Astrocyte of the spinal cord (primary cell): ENCODE results near the gene KRTAP5-5.

ENCODE experiments used
- DNase-seq: peaks from one replicate; pipeline ENCODE4 v3.0.0; 2011; ENCODE audit warnings: low read depth, low spot score
- H3K4me3 ChIP-seq: 2 replicates; pipeline ENCODE4 v1.5.1; 2011; ENCODE audit warnings: low read depth, mild to moderate bottlenecking, low read length, moderate library complexity
- CTCF ChIP-seq: IDR thresholded peaks from 2 replicates; pipeline ENCODE4 v1.5.1; 2012; ENCODE audit warnings: low read depth, mild to moderate bottlenecking, low read length, inconsistent platforms
- in situ Hi-C: cut with HindIII; loops from 2 replicates; pipeline ENCODE4 v1.10.0; 2017; ENCODE audit warnings: low sequenced_read_pairs

KRTAP5-5 gene

GRCh38 chr11:1652771-1653540, 23.4 kb downstream of the KRTAP5-5 start:
- DNase-seq, result peak; percentile 42
- in situ Hi-C loops, result no loop called here
- no peak overlapping the region for H3K4me3 ChIP-seq
- peak; percentile 96 for TF ChIP-seq CTCF

- DNase-seq, result no peak
- in situ Hi-C loops, result no loop called here
- no peak overlapping the region for H3K4me3 ChIP-seq
- no peak for TF ChIP-seq CTCF
Observed at GRCh38 chr11:1653541-1654387, 24.2 kb downstream of the KRTAP5-5 start.

- DNase-seq, result no peak
- in situ Hi-C loops, result no loop called here
- no peak overlapping the region for H3K4me3 ChIP-seq
- no peak for TF ChIP-seq CTCF
Observed at GRCh38 chr11:1654388-1655167, 25.0 kb downstream of the KRTAP5-5 start.

- no peak overlapping the region for H3K4me3 ChIP-seq
- no peak for DNase-seq
- TF ChIP-seq CTCF, result no peak
- in situ Hi-C loops, result no loop called here
Observed at GRCh38 chr11:1655168-1656060, 25.8 kb downstream of the KRTAP5-5 start.

GRCh38 chr11:1656061-1656441, 26.5 kb downstream of the KRTAP5-5 start:
- in situ Hi-C loops, result no loop called here
- no peak for DNase-seq
- TF ChIP-seq CTCF, result no peak
- no peak overlapping the region for H3K4me3 ChIP-seq

GRCh38 chr11:1656670-1657069, 27.1 kb downstream of the KRTAP5-5 start:
- in situ Hi-C loops, result no loop called here
- no peak for TF ChIP-seq CTCF
- DNase-seq, result no peak
- H3K4me3 ChIP-seq, result no peak overlapping the region
